NCI-H2196 (cell line): ENCODE data around the gene SIT1.
"Not testable (repeated sequence)": the region's sequence is repeated elsewhere in the genome, so short reads cannot be mapped to it uniquely, and the experiment has no call there.

ENCODE experiments used
- DNase-seq: peaks from one replicate; lab custom pipeline; 2025; ENCODE audit not compliant: unreplicated experiment; lab: John Stamatoyannopoulos, UW

The SIT1 gene

DNA sequence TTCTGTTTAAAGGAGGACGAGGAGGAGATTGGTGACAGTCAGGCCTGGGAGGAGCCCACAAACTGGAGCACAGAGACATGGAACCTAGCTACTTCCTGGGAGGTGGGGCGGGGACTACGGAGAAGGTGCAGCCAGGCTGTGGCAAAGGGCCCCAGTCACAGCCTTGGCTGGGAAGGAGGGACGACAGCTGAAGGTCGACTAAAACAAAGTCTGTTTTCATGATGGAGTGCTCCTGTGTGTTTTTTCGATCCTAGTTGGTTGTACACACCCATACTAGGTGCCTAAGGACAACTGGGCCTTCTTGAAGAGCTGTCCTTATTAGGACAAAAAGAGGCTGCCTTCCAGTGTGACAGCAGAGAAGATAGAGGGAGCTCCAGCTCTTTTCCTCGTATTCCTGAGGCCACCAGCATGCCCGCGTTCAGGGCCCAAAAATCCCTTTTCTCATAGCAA, 10.3 kb upstream of the SIT1 start:
- DNase-seq, result peak; percentile 47

DNA sequence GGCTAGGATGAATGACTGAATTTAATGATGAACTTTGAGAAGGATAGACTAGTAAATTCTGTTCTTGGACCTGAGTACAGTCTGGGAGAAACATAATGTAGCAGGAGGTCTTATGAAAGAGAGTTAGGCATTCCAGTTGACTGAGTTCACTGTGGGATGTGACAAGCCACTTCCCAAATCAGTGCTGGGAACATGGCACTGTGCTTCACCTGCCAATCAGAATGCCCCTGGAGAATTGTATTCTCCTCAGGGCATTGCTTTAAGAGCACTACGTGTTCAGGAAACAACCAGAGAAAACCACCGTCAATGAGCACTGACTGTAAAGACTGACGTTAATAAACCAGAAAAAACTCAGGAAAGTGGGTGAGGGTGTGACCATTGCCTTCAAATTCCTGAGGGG, 8.6 kb upstream of the SIT1 start:
- DNase-seq, result no peak

DNA sequence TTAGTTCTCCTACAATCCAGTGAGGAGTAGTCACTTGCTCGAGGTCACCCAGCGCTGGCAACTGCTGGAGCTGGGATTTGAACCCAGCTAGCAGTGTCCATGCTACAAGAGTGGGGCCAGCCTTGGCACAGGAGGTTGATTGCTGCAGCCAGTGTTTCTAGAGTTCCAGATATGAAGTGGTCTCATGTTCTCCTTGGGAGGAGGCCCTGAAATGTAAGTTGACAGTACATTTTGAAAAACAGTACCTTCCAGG, 8.2 kb upstream of the SIT1 start:
- DNase-seq, result no peak

DNA sequence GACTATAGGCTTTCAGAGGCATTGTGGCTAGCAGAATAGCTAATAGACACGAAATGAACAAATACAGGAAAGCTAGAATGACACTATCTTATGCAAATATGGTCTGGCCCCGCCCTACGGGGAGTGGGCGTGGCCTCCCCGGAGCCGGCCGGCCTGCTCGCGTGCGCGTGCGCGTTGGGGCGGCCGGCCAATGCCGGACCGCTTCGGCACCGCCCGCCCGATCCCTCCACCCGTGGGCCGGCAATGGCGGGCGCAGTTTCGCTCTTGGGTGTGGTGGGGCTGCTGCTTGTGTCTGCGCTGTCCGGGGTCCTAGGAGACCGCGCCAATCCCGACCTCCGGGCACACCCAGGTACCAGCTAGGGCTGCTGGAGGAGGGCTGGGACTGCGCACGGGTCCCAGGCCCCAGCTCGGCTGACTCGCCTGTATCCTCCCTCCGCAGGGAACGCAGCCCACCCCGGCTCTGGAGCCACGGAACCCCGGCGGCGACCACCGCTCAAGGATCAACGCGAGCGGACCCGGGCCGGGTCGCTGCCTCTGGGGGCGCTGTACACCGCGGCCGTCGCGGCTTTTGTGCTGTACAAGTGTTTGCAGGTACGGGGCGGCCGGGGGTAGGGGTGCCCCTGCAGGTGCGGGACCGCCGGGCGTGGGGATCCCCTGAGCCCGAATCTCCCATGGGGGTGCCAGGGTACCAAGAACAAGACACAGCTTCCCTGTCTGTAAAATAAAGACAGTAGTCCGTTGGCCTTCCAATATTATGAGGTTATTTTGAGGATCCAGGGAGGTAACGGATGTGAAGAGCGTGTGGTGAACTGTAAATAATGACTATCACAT, 7.6 kb upstream of the SIT1 start, which contains the start of gene CCDC107:
Gene CCDC107, plus strand, starts transcription at position 156 of the 831 bp plus-strand sequence. Its CDS starts 88 bp downstream, at position 244.
- DNase-seq, result peak; percentile 91

DNA sequence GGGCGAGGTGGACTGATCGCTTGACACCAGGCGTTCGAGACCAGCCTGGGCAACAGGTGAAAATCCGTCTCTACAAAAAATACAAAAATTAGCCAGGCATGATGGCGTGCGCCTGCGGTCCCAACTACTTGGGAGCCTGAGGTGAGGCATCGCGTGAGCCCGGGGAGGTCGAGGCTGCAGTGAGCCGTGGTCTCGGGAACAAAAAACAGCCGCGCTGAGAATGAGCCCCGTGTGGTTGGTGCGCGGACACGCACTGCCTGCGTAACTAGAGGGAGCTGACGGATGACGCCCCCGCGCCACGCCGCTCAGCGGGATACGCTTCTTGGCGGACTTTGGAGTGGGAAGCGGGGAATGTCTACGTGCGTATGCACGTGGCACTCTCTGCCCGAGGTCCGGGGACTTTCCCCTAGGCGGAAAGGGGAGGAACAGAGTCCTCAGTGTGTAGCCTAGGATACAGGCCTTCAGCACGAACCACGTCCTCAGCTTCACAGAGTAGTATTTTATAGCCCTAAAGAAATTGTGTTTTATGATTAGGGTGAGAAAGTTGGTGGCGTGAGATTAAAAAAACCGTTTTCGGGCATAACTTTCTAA, 6.9 kb upstream of the SIT1 start, which contains the start of gene RMRP:
Gene RMRP, minus strand, starts transcription at position 474 of the 591 bp plus-strand sequence.
- peak; percentile 98 for DNase-seq

DNA sequence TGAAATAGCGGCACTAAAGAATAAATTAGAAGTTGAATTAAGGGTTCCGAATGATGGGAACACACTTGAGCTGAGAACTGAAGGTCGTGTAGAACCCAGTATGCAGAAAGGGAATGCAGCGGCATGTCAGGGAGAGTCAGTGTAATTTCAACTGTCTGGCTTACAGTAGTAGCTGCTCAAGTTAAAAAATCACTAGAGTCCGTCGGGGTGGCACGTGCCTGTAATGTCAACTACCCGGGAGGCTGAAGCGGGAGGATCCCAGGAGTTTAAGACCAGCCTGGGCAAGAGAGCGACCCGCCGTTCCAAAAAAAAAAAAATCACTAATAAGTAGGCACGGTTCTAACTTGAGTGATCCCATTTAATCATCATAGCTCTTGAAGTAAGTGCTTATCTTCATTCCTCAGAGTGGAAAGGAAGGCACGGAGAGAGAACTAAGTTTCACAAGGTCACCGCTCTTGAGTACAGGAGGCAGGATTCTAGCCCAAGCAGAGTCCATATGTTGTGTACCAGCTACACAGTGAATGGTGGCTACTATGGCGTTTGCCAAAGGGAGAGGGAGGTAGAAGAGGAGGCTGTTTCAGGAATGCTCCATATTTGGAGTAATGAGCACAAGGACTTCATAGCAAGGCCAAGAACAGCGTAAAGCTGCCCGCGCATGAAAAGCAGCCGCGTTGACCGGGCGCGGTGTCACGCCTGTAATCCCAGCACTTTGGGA, 6.3 kb upstream of the SIT1 start:
- no peak for DNase-seq

DNA sequence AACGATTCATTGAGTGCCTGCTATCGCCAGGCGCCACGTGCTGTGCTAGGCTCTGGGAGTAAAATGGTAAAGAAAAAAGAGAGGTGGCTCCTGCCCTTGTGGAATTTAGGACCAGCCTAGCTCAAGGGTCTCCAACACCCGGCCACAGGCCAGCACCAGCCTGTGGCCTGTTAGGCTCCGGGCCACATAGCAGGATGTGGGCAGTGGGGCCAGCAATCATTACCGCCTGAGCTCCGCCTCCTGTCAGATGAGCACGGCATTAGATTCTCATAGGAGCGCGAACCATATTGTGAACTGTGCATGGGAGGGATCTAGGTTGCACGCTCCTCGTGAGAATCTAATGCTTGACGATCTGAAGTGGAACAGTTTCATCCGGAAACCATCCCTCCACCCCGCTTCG, 5.6 kb upstream of the SIT1 start:
- no peak for DNase-seq

DNA sequence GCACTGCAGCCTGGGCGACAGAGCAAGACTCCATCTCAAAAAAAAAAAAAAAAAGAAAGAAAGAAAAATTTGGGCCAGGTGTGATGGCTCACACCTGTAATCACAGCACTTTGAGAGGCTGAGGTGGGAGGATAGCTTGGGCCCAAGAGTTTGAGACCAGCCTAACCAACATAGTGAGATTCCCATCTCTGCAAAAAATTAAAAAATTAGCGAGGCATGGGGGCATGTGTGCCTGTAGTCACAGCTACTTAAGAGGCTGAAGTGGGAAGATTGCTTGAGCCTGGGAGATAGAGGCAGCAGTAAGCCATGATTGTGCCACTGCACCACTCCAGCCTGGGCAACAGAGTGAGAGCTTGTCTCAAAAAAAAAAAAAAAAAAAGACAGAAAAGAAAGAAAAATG, 2.9 kb upstream of the SIT1 start:
- no peak for DNase-seq

DNA sequence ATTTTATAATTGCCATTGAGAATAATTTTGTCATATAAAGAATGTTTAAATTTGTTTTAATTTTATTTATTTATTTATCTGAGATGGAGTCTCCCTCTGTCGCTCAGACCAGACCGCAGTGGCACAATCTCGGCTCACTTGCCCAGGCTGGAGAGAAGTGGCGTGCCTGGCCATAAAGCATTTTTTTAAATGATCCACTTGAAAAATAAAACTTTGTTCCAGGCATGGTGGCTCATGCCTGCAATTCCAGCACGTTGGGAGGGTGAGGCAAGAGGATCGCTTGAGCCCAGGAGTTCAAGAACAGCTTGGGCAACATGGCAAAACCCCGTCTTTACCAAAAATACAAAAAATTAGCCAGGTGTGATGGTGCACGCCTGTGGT, 2.1 kb upstream of the SIT1 start:
- DNase-seq, result no peak

DNA sequence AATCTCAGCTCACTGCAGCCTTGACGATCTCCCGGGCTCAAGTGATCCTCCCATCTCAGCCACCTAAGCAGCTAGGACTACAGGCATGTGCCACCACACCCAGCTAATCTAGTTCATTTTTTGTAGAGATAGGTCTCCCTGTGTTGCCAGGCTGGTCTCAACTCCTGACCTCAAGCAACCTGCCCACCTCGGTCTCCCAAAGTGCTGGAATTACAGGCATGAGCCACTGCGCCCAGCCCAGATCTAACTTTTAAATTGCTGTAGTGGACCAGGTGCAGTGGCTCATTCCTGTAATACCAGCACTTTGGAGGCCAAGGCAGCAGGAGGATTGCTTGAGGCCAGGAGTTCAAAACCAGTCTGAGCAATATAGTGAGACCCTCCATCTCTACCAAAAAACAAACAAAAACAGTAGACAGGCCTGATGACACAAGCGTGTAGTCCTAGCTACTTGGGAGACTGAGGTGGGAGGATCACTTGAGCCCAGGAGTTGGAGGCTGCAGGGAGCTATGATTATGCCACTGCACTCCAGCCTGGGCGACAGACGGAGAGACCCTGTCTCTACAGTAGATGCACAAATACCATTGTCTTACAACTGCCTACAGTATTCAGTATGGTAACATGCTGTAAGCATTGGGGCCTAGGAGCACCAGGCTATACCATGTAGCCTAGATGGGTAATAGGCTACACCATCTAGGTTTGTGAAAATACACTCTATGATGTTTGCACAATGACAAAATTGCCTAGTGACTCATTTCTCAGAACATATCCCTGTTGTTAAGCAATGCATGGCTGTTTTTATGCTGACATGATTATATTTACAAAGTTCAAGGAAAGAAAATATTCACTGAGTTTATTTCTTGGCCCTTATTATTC, 1.5 kb upstream of the SIT1 start:
- no peak for DNase-seq

DNA sequence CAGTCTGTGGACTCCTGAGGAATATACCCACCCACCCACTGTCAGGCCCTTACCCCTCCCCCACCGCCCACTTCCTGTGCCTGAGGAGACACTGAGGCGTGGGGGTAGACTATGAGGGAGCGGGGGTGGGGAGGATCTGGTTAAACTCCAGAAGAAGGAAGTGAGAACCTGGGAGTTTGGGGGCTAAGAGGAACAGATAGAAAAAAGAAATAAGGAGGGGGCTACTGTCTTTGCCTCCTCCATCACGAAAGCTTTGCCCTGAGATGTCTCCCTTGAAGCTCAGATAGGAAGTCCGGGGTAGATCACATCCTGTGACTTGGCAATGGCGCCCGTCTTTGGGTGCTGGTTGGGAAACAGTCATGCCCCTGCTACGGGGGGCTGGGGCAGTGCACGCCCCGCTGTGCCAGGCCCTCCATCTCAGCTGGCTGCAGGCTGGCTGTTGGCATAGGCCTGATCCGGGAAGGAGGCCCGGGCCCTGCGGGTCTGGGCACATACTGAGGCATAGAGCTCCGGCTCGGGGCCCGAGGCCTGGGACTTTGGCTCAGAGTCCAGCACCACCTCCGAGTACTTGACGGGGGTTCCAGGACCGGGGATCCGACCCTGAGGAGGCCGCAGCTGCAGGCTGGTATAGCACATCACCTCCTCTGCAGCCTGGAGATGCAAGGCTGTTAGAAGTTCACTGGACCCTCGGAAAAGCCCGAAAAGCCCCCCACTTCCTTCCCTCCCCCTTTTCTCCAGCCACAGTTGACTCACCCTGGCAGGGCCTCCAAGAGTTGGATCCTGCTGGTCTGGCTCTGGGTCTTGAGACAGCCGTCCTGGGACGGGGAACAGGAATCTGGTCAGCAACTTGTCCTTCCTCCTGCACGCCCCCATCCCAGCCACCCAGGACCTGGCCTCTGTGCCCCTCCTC, 1.0 kb downstream of the SIT1 start:
- DNase-seq, result no peak

DNA sequence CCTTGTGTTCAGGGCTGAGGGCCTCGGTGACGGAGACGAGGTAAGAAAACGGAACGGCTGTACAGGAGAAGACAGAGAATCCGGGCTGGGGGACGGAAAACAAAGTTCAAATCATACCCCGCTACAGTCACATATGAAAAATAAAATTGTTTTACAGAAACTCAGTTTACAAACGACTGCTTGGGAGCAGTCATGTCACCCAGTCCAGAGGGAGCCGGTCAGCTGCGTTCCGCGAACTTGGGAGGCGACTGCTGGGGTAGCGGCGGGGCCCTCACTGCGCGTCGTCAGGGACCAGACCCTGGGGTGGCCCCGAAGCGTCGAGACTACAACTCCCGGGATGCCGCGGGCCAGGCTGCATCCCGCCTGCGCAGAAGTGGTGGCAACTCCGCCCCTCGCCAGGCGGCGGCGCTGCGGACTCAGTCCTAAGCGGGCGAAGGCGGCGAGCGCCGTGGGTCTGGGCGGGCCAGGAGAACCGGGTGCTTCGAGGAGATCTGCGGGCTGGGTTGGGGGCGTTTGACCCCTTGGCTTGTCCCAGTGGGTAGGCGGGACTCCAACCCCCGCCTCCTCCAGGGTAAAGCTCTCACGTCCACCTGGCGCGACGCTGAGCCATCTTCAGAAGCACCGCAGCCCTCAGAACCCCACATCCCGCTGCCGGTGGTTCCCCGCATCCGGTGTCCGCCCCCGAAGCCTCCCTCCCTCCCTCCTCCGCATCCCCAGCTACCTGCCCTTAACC, 4.0 kb downstream of the SIT1 start:
- DNase-seq, result peak; percentile 91

DNA sequence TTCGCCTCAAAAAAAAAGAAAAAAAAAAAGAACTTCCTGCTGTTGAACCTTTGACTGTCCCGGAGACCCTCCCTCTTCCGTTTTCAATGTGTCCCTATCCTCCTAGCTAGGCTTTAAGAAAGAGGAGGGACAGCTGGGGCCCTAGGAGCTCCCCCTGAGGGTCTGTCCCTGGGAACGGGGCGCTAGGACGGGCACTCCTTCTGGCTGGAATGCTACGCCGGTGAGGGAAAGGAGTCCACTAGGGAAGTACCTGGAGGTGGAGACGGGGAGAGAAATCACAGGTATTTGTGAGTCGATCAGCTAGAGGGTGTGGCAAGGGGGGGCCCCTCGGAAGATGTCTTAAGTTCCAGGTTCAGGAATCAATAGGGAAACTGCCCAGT, 4.6 kb downstream of the SIT1 start:
- no peak for DNase-seq

DNA sequence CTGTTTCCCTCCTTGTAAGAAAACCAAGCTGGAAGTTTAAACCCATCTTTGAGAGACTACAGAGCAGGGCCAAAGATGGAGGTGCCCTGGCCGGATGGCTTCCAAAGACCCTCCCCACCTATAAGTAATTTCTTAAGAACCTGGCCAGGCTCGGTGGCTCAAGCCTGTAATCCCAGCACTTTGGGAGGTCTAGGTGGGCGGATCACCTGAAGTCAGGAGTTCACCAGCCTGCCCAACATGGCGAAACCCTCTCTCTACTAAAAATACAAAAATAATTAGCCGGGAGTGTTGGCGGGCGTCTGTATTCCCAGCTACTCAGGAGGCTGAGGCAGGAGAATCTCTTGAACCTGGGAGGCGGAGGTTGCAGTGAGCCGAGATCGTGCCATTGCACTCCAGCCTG, 5.0 kb downstream of the SIT1 start:
- not testable (repeated sequence) for DNase-seq

DNA sequence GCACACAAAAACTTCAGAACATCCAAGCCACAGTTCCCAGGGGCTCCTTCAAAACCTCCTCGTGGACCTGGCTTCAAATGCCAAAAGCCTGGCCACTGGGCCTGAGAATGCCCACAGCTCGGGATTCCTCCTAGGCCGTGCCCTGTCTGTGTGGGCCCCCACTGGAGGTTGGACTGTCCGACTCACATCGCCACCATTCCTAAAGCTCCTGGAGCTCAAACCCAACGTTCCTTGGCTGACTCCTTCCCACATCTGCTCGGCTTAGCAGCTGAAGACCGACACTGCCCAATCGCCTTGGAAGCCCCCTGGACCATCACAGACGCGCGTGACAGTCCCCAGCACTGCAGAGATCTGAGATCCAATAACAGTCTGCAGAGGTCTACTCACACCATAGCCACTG, 7.7 kb downstream of the SIT1 start:
- no peak for DNase-seq

DNA sequence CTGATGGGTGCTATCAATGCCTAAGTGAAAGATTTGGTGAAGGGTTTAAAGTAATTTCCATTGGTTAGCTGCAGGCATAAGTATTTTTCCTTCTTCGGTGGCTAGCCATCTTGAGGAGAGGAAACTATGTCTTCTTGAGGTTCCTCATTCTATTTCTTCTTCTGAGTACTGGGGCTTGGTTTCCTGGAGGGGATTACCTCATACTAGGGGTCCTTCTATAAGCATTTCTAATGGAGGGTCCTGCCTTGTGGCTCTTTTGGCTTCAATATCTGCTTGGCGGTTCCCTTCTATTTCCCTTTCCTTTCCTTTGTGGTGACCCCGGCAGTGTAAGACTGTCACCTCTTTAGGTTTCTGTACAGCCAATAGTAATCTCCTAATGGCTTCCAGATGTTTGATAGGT, 9.3 kb downstream of the SIT1 start:
- not testable (repeated sequence) for DNase-seq

DNA sequence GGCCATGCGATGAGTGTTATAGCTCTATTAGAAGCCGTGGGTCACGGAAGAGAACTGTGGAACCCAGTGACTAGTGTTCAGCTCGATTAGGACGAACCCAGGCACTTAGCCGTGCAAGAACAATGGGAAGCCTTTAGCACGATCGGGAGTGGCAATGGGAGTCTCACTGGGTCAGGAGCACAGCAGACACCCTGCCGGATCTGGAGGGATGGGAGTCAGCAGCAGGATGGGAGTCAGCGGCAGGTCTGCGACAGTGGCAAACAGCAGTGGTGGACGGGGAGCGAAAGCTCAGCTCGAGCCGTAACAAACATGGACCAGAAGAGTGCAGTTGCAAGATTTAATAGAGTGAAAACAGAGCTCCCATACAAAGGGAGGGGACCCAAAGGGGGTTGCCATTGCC, 10.3 kb downstream of the SIT1 start:
- not testable (repeated sequence) for DNase-seq

DNA sequence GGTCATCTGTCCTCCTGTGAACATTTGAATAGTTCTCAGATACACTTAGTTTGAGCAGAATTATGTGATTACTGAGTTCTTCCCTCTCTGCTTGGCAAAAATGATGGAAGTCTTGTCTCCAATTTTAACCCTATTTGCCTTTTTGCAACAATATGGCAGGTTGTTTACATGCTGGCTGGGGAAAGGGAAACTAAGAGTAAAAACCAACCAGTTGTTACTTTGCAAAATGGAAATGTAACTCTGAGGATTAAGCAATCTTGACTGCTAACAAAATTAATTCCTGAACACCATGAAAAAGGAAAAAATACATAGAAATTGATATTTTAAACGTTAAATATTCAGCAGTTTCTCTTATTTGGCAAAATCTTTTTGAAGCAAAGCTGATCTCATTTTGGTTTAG, 11.1 kb downstream of the SIT1 start:
- no peak for DNase-seq

DNA sequence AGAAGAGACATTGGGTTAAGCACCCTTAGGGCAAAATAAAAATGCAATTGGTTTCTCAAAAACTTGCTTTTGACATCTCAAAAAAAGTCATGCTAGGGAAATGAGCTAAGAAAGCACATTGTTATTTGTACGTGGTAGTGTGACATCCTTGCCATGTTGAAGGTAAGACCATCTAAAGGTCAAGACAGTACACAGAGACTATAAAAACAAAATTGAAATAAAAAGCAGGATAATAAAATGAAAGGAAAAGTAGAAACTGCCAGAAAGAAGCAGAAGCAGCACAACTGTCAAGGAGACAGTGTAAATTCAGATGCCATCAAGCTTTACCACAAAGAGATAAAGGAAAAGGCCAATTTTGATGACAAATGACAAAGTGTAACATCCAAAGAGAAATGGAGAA, 11.5 kb downstream of the SIT1 start:
- not testable (repeated sequence) for DNase-seq

DNA sequence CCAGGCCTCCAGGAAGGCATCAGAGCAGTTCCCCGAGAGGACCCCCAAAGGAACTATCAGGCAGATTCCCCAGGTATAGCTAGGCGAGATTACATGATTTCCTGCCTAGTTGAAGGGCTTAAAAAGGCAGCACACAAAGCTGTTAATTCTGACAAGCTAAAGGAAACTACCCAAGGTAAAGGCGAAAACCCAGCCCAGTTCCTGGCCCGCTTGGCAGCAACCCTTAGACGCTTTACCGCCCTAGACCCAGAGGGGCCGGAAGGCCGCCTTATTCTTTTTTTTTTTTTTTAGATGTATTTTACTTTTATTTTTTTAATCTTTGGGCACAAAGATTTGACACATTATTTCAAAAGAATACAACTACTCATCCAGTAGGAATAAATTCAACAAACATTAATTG, 12.0 kb downstream of the SIT1 start:
- not testable (repeated sequence) for DNase-seq
